Measurements from ENCODE around the gene NONO. TPM values are rescaled to one million over a fixed set of nuclear protein-coding genes. Genes with fewer than 3 reads are reported as not detected.

NONO gene
- total RNA-seq, 2 donors from 2014 or later: 539 to 564 TPM

Other genes starting within 250 kb of the NONO start
- 10 to 100 TPM; 37.5 to 43.8 TPM for gene SNX12, start 215.3 kb upstream of the NONO start, total RNA-seq
- 10 to 100 TPM; 15.1 to 15.3 TPM for gene FOXO4, start 187.8 kb upstream of the NONO start, total RNA-seq
- gene CXorf65, start 176.9 kb upstream of the NONO start, total RNA-seq: 10 to 100 TPM; 16.4 to 26.0 TPM
- 100 to 1,000 TPM; 290 to 348 TPM for gene IL2RG, start 172.1 kb upstream of the NONO start, total RNA-seq
- 10 to 100 TPM; 44.1 to 48.6 TPM for gene MED12, start 165.0 kb upstream of the NONO start, total RNA-seq
- 1 to 10 TPM; 2.9 to 3.1 TPM for gene NLGN3, start 138.8 kb upstream of the NONO start, total RNA-seq
- gene GJB1, start 60.4 kb upstream of the NONO start, total RNA-seq: under 1 TPM; 0.28 to 0.31 TPM
- 10 to 100 TPM; 26.9 to 36.1 TPM for gene ZMYM3, start 29.5 kb upstream of the NONO start, total RNA-seq
- gene ITGB1BP2, start 18.1 kb downstream of the NONO start, total RNA-seq: 1 to 10 TPM; 6.9 to 7.4 TPM
- gene TAF1, start 82.7 kb downstream of the NONO start, total RNA-seq: 10 to 100 TPM; 51.5 to 59.3 TPM
- 100 to 1,000 TPM; 702 to 788 TPM for gene OGT, start 249.5 kb downstream of the NONO start, total RNA-seq

Data from activated T-cell treated with anti-CD3 and anti-CD28 coated beads, Interleukin-2, amount 50 U/mL, for 72 hours (primary cell).